Measurements from ENCODE around the gene USP6NL.

DNA sequence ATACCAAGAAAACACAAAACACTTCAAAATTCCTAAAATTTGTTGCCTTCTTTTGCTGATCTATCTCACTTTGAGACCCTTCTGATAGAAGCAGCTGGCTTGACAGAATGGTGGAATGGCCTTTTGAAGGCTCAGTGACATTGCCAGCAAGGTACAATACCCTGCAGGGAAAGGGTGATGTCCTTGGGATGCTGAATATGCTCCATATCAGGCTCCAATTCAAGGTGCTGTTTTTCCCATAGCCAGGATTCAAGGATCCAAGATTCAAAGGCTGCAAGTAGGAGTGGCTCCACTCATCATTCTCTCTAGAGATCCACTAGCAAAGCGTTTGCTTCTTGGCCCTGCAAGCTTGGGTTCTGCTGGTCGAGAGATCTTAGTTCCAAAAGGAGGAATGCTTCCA lies 120.4 kb downstream of the USP6NL start:
- TF ChIP-seq POLR2A (IDR thresholded peaks at IDR 0.05) (no peak), CTCF (IDR thresholded peaks at IDR 0.05) (no peak)
